ENCODE data around the gene ZDHHC8.

- TF ChIP-seq, protein P1, sequence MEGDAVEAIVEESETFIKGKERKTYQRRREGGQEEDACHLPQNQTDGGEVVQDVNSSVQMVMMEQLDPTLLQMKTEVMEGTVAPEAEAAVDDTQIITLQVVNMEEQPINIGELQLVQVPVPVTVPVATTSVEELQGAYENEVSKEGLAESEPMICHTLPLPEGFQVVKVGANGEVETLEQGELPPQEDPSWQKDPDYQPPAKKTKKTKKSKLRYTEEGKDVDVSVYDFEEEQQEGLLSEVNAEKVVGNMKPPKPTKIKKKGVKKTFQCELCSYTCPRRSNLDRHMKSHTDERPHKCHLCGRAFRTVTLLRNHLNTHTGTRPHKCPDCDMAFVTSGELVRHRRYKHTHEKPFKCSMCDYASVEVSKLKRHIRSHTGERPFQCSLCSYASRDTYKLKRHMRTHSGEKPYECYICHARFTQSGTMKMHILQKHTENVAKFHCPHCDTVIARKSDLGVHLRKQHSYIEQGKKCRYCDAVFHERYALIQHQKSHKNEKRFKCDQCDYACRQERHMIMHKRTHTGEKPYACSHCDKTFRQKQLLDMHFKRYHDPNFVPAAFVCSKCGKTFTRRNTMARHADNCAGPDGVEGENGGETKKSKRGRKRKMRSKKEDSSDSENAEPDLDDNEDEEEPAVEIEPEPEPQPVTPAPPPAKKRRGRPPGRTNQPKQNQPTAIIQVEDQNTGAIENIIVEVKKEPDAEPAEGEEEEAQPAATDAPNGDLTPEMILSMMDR (IDR thresholded peaks at IDR 0.05), result no peak
- no peak for TF ChIP-seq POLR2A (IDR thresholded peaks at IDR 0.05)
Measured at GRCh38 chr22:20135265-20135664, 3.7 kb downstream of the ZDHHC8 start.
